IPS DF 19.7 (cell line): ENCODE measurements around the gene CSMD2.

Source experiments
- DNase-seq: peaks from one replicate; pipeline ENCODE4 v3.0.0-alpha.2; 2013; ENCODE audit warnings: low read depth, low spot score

CSMD2 gene

DNA sequence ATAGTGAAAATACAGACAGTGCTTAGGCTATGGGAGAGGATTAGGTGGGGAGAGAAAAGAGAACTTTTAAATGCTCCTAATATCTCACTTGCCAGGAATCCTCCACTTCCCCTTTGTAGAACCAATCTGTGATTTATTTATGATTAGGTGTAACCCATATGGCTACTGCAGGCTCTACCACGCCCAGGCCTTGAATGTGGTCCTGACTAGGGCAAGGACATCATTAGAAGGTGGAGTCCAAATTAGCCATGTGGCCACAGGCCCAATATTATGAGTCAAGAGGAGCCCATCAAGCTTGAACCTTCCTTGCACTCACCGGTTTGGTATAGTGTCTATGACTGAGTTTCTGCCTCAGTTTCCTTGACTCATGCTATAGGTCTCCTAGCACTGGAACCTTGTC is 159.7 kb downstream of the CSMD2 start:
- no peak for DNase-seq

DNA sequence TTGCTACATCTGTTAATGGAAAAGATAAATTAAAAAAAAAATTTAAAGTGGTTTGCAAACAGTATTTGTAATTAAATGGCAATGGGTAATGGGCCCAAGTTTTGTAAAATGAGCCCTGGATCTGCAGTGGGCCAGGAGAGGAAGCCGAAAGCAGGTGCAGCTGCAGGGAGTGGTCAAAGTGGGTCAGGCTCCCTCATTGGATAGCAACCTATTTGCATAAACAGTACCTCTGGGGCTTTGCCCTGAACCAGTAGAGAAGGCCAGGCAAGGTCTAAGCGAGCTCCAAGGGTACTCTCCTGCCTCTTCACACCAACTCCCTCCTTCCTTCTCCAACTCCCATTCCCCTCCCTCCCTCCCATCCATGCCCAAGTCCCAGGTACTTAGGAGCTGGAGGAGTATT is 162.2 kb downstream of the CSMD2 start:
- no peak for DNase-seq

DNA sequence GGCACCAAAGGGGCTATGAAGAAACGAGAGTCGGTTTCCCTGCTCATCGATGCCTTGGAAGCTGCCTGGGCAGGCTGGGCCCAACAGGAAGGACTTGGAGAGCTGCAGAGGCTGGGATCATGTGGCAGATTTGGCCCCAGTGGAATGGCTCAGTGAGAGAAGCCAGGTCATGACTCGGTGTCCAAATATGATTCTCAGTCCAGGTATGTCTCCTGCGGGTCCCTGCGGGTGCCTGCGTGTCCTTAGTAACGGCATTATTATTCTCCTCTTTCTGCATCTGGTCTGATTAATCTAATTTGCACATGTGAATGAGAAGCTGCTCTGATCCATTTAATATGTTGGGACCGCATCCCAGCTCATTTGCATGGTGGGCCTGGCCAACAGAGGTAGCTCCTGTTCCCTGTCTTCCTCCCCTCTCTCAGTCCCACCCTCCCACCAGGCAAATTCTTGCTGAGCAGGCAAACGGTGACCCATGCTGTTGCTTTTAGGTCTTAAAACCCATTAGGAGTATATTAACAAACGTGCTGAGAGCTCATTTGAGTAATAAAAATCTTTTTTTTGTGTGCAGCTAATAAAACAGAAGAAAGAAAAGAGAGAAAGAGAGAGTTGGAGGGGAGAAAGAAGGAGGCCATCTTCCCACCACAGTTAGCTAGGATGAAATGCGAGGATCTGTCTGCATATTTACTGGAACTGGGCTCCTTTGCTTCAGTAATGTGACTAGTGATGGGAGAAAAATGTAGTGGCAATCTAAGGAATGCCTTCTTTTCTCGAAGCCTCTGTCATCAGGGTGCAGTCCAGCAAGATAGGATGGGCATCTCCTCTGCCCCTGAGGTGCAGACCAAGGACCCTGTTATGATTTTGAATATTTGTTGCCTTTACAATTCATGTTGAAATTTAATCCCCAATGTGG is 167.6 kb downstream of the CSMD2 start:
- no peak for DNase-seq

DNA sequence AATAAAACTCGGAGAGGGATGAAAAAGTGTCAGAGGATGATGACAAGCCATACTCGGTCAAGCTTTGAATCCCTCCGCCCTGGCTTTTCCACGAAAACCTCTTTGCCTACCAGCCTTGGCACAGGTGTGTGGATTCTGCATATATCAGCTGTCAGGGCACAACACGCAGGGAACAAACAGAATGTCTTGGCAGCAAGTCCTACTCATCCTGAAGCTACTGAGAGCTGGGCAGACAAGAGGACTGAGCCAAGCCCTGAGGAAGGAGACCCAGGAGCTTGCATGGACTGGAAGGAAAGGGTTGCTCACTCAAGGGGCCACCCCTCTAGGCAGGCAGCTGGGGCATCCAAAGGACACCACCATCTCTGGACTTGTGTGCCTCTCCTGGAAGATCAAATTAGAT is 168.7 kb downstream of the CSMD2 start:
- no peak for DNase-seq

DNA sequence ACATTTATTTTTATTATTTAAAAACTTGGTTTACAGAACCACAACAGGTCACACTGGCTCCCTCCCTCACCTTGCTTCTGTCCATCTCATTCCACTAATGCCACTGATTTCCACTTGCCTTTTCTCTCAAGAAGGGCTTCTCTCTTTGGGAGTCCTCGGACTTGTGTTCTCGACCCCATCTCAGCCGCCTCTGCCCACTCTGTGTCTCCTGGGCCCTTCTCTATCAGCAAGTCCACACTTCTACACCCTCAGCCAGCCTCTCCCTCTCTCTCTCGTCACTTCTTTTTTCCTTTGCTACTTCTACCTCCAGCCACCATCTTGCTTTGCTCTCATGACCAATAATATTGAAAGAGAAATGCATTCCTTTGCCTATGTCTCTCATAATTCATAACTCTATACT is 171.7 kb downstream of the CSMD2 start:
- DNase-seq: no peak

DNA sequence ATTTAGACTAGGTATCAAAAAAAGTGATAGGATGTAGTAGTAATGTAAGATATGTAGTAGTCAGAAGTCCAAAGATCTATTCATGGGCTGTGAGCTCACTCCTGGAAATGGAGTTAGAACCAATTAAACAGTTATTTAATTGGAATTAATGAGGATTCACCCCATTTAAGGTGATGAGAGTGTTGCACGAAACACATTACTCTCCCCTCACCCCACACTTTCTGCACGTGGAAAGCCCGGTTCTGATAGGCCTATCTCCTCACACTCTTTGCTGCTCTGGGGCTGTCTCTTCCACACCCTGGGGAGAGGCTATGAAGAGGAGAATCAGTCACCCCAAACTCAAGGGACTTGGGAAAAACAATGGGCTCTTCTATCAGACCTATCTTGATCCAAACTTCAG is 174.7 kb downstream of the CSMD2 start:
- no peak for DNase-seq

DNA sequence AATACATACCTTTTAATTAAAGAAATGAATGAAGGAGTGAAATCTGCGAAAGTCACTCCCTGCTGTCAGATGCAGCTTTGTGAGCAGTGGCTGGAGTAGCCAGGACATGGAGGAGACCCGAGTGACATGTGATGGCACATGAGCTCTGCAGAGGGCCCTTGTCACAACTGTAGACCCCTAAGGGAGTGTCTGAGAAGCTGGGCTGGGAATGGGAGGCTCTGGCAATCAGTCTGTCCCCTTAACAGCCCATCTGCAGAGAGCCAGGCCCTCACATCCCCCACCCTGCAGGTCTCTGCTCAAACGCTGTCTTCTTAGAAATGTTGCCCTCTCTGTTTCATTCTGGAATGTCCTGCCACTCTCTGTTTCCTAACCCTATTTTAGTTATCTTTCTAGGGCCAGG is 176.9 kb downstream of the CSMD2 start:
- no peak for DNase-seq

DNA sequence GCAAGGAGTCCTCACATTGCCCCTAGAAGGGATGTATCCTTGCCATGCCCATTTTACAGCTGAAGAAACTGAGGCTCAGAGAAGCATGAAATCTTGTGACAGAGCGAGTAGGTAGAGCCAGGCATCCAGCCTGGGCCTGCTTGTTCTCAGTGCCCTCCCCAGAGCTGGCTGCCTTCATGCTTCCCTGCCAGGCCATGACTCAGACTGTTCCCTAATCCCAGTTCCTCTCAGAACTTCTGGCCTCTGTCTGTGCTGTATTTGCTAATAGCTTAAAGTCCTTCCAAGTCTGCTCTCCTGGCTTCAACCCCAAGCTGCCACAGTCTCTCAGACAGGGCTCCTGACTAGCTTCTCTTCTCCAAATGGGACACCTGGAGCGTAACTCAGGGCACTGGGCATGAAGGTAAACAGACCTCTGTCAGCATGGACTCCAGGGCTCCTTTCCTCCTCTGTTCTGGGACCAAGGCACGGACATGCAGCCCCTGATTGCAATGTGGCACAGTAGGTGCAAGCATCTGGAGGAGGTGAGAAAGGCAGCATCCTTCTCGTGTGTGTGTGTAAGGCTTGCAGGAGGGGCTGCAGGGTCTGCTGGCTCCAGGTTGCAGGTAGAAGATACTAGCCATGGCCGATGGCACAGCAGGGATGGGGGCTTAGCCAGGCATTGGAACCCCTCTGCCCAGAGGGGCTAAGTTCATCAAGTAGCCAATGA is 178.5 kb downstream of the CSMD2 start:
- DNase-seq: no peak

DNA sequence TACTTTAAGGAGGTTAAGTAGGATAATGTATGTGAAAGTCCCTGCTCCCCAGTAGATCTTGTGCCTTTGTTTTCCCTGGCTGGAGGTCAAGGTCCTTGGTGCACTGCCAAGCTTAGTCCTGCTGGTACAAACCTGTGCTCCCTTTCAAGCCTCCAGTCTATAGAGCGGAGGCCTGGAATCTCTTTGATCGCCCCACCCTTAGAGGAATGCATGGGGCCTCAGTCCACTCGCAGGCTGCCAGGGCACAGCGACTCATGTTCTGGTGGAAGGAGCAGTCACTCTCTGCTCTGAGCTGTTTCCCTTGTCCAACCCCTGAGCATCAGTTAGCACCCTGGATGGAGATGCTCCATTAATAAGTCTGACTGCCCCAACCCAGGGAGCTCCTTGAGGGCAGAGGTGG is 179.4 kb downstream of the CSMD2 start:
- no peak for DNase-seq

DNA sequence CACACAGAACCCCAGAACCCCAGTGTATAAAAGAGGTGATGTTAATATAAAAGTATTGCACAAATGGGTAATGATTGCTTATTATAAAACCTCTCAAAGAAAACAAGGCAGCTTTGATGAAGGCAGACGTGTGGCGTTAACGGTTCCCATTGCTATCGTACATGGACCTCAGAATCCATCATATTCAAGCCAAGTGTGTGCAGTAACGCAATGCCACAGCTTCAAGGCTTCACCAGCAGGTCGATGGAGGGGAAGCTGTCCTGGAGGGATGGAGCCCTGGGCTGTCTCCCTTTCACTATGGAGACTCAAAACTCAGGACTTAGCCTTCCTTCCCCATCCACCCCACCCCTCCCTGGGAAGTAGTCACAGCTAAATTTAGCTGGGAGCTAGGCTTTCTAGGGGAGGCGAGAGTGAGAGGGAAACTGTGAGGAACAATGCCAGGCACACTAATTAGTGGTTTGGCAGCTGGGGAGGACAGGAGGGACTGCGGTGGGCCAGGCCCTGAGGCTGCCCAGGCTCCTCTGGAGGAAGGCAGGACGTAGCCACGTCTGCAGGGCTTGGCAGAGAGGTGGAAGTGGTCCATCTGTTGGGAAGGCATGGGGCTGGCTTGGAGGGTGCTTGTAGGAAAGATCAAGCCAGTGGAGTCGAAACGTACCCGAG is 180.0 kb downstream of the CSMD2 start:
- DNase-seq: no peak

DNA sequence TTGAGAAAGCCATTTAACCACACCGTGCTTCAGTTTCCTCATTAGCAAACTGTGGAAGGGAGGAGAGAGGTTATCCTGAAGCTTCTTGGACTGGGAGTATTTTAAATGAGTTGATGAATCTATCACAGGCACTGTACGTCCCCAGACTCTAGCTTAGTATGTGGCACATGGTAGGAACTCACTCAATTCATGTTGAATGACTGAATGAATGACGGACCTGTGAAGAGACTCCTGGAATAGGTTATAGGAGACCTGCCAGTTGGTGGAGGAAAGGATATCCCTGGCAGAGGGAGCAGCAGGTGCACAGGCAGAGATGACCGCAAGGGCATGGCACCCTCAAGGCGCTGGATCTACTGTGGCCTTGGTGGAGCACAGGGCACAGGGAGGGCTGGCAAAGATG is 182.6 kb downstream of the CSMD2 start:
- DNase-seq: no peak

DNA sequence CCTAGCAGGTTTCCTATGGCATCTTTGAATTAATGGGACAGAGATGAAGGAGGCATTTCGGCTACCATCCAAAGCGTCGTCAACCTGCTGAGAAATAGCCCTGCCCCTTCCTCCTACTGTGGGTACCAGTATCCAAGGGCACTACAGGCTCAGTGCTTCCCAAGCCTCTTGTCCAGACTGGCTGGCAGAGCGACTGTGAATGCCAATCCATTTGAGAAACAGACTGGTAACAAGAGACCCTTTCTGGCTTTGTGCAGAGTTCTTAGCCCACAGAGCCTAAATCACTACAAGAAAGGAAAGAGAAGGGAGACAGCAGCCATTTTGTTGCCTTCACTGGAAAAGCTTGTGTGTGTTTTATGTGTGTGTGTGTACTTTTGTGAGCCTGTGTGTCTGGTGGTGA is 185.7 kb downstream of the CSMD2 start:
- DNase-seq: no peak

DNA sequence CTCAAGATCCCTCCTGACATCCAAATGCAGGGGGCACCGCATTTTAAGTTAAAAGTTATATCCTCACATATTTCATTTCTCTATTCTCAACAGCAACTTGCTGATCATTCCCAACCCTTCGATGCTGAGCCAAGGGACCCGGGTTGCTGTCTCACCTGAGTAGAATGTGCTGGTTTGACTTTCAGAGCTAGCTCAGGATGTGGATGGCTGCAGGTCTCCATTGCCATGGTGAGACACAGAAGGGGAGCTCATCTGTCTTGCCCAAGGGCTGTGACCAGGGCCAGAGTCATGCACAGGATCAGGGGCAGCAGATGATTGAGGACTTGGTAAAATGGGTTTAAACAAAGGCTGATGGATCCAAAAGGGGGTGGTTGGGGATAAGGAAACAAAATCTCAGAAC is 189.1 kb downstream of the CSMD2 start:
- no peak for DNase-seq

DNA sequence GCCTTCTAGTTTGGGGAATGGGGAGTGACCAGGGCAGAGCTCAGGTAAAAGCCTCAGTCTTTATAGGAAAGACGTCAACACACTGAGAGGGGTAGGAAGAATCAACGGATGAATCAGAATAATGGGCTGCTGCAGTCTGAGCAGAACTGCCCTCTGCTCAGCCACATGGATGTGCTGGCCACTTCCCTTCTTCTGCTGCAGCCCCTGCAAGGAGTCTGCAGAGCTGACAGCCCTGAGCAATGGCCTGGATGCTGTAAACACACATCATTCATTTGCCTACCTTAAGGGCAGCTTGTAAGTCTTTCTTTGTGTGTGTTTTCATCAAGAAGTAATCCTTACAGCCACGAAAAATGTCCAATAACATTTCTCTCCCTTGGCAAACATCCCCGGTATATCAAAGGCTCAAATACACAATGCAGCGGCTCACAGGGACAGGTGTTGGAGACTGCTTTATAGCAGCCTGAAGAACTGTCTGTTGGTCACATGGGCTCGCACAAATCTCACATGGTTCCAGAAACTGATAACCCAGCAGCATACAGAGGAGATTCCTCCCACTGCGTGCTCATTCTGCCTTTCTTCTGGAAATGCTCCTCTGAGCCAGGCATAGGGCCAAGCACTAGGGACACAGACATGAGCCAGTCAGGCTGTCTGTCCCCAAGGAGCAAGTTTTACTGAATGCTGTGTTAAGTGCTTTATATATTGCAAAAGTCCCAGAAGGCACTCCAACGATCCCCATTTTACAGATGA is 191.1 kb downstream of the CSMD2 start:
- no peak for DNase-seq

DNA sequence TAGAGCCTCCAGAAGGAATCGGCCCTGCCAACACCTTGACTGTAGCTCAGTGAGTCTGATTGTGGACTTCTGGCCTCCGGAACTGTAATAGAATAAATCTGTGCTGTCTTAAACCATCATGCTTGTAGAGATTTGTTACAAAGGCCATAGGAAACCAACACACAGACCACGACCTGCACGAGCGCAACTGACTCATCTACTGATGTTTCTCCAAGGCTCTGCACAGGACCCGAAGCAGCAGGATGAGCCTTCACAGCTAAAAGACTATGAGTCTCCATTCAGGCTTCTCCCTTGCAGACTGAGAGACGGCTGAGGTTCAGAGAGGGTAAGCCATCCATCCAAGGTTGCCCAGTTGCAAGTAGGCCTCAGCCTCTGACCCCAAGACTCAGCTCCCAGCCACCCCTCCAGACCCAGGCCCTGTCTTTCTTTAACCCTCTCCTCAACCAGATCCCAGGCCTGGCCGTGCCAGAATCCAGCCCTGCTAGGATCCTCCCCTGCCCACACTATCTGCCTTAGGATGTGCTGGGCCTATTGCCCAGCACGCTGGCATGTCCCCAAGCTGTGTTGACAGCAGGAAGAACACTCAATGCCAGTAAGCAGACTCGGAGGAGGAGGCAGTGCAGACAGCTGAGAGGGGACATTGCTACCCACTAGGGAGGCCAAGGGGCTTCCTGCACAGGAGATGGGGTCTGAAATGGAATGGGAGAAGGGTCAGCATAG is 192.2 kb downstream of the CSMD2 start:
- no peak for DNase-seq

DNA sequence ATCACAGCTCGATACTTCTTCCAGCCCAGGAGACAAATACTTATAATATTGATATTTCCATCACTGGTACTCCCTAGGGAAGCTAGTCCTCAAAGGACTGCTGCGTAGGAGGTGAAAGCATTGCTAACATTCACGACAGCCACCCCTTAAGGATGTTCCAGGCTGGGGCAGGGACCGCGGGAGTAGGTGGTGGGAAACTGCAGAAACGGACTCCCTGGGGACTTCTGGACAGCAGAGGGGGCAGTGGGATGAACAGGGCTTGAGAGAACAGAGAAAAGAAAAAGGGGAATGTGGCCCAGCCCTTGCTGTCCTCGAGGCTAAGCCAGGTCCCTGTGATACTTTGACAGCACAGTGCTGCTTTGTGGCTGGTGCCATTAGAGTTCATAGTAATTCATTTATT is 193.1 kb downstream of the CSMD2 start:
- DNase-seq: no peak

DNA sequence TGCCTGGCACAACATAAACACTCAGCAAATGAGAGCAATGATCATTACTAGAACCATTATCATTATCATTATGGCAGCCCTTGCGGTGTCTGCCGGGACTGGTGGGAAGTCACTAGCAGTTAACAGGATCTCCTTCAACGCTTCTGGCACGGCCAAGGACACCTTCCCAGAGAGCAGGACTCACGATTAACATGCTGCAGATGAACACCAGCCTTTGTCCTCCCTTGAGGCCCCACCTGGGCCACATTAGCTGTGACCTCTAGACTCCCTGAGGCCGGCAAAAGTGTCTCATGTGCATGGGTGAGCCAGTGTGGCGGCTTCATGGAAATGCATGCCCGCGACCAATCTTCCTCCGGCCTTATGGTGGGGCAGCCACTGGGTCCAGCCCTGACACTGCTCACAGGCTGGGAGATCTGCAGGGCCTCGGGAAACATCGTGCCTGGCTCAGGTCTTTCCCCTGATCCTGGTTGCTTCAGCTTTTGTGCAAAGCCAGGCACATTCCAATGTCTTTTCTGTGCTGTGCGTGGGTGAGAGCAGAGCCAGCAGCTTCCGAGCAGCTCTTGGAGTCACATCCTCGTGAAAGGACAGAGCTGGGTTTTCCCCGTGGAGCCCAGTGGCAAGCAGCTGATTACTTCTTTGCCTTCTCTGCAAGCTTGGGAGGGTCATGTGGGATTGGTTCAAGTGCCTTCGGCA is 193.9 kb downstream of the CSMD2 start:
- no peak for DNase-seq

DNA sequence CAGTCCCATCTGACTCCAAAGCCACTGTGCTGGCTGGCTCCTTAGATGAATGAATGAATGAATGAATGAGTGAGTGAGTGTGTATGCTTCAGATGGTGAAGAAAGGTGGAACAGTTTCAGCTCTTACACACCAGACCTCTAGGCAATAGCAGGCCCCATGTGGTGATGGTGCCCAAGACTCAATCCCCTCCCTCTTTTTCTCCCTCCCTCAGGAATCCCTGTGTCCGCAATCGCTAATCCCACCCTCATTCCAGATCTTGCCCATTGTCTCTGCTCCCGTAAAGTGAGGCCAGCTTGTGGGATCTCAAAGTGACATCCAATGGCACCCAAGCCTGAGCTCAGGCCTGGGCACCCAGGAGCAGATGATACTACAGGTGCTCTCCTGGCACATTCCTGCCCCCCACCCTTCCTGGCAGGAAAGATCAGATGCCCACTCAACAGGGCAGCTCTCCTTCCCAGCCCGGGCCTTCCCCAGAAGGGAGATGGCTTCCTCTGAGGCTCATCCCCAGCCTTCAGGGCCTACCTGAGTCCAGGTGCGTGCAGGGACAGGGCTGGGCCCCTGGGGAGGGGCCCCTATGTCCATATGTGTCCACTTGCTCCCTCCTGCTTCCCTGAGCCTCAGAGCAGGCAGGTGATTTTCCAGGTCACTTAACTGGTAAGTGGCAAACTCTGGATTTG is 194.7 kb downstream of the CSMD2 start:
- DNase-seq: peak; percentile 3

DNA sequence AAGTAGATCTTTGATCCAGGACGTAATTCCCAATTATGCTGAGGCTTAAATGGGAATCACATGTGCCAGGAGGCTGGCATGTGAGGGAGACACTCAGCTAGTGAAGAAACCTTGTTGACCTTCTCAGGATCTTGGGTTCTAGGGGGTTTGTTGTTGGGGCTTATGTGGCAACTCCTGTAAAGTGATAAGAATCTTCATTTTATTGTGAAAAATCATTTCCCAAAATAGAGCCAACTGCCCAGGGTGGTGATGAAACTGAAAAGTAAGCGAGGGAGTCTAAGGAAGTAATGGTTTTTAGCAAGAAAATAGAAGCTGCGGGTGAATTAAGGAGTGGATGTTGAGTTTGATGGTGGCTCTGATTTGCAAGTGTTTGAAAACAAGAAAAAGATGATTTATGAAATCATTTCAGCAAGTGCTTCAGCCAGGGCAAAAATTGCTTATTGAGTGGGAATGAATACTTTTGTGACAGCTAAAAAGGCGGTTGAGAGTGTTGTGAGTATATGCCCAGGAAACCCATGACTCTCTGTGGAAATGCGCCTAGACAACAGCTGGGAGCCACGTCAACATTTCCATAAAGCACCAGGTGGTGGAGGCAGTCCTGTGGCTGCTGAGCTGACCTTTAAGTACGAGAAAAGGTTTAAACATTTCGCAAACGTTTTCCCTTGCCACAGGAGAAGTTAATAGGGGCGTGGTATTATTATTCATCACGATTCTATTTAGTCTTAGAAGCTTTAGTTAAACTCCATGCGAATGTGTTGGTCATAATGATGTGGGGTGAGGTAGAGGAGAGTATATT is 198.5 kb downstream of the CSMD2 start:
- DNase-seq: no peak
